B cell (primary cell): Measurements from ENCODE around the gene ZBED1. TPM values are rescaled to one million over a fixed set of nuclear protein-coding genes. Genes with fewer than 3 reads are reported as not detected.

Experiments used
- ATAC-seq: fragments of 200-7000 bp; cut with Tn5 transposase; one replicate; pipeline ENCODE4 v1.10.0; 2021; ENCODE audit warnings: low read depth, mild to moderate bottlenecking, moderate number of reproducible peaks, moderate library complexity
- CTCF ChIA-PET: fragments of 350-600 bp; sonication (Branson Sonifier 250); formaldehyde crosslinking; loops from one replicate; lab custom pipeline; 2021; ENCODE audit warnings: antibody characterized with exemption, inconsistent platforms; lab: Charles Lee
- POLR2A ChIA-PET: fragments of 350-600 bp; sonication (Branson Sonifier 250); formaldehyde crosslinking; loops from one replicate; lab custom pipeline; 2021; ENCODE audit warnings: antibody characterized with exemption; lab: Charles Lee
- DNase-seq: peaks from one replicate; pipeline ENCODE4 v3.0.0; 2013
- H2AFZ ChIP-seq: 2 replicates; pipeline ENCODE4 v1.6.1; 2012; ENCODE audit warnings: mild to moderate bottlenecking, low read depth, low read length; ENCODE audit not compliant: insufficient read depth, poor library complexity, severe bottlenecking
- H3K27ac ChIP-seq, 2 donors: 1 replicate in 1 of 2; 2 replicates in 1 of 2; pipeline ENCODE4 v1.5.1; 2012 to 2013; ENCODE audit warnings: low read length in 2 of 2, mild to moderate bottlenecking in 2 of 2, moderate library complexity in 1 of 2
- H3K27me3 ChIP-seq, 4 experiments: fragments of 200-600 bp in 1 of 4; sonication (generic) in 1 of 4; replicated peaks in 1 of 4; 1 replicate in 2 of 4; 2 replicates in 2 of 4; pipeline versions ENCODE4 v1.6.1 to v1.7.0; 2013 to 2016; ENCODE audit warnings: low read length in 3 of 4, mild to moderate bottlenecking in 2 of 4, mixed read lengths in 1 of 4, moderate library complexity in 1 of 4; ENCODE audit not compliant: insufficient read depth in 4 of 4, control insufficient read depth in 3 of 4; ENCODE audit errors: control extremely low read depth in 1 of 4
- H3K36me3 ChIP-seq, 2 experiments: replicated peaks in 1 of 2; 1 replicate in 1 of 2; 2 replicates in 1 of 2; pipeline versions ENCODE4 v1.6.1 to v1.7.1; 2013; ENCODE audit warnings: low read length in 1 of 2; ENCODE audit not compliant: insufficient read depth in 2 of 2, control insufficient read depth in 1 of 2; ENCODE audit errors: control extremely low read depth in 1 of 2, extremely low read depth in 1 of 2
- H3K4me1 ChIP-seq, 2 donors: fragments of 200-600 bp in 1 of 2; sonication (generic) in 1 of 2; 1 replicate in 1 of 2; 2 replicates in 1 of 2; pipeline versions ENCODE4 v1.5.1 to v1.6.1; 2013 to 2017; ENCODE audit warnings: low read length in 2 of 2; ENCODE audit not compliant: control insufficient read depth in 2 of 2, insufficient read depth in 2 of 2
- H3K4me2 ChIP-seq: replicated peaks from 2 replicates; pipeline ENCODE3; 2012; ENCODE audit warnings: mild to moderate bottlenecking, low read depth, low read length; ENCODE audit not compliant: poor library complexity, severe bottlenecking
- H3K4me3 ChIP-seq, 5 experiments: fragments of 200-600 bp in 1 of 5; sonication (generic) in 1 of 5; 1 replicate in 3 of 5; 2 replicates in 2 of 5; pipeline versions ENCODE4 v1.5.1 to v1.7.0; 2011 to 2016; ENCODE audit warnings: low read length in 4 of 5, mild to moderate bottlenecking in 4 of 5, low read depth in 2 of 5, control low read depth in 1 of 5, moderate library complexity in 1 of 5; ENCODE audit not compliant: insufficient read depth in 1 of 5; ENCODE audit errors: control extremely low read depth in 1 of 5, extremely low read depth in 1 of 5
- H3K79me2 ChIP-seq: fragments of 200-600 bp; sonication (generic); one replicate; pipeline ENCODE4 v1.6.0; 2016; ENCODE audit warnings: low read length; ENCODE audit not compliant: control insufficient read depth, insufficient read depth
- H3K9ac ChIP-seq: fragments of 200-600 bp; sonication (generic); 2 replicates; pipeline ENCODE4 v1.6.1; 2017; ENCODE audit warnings: mild to moderate bottlenecking, low read length, moderate library complexity
- H3K9me3 ChIP-seq, 3 donors: one replicate each; pipeline versions ENCODE4 v1.6.1 to v1.7.1; 2013; ENCODE audit warnings: low read length in 2 of 3; ENCODE audit not compliant: control insufficient read depth in 2 of 3, insufficient read depth in 1 of 3; ENCODE audit errors: control extremely low read depth in 1 of 3
- H4K20me1 ChIP-seq: 2 replicates; pipeline ENCODE4 v1.6.0; 2012; ENCODE audit warnings: mild to moderate bottlenecking, low read length; ENCODE audit not compliant: insufficient read depth, control insufficient read depth, poor library complexity, severe bottlenecking
- H3K27ac Mint-ChIP-seq: one replicate; pipeline ENCODE4 v1.8.0; 2021; ENCODE audit warnings: mixed read lengths
- H3K27me3 Mint-ChIP-seq: one replicate; pipeline ENCODE4 v1.8.0; 2021; ENCODE audit warnings: mixed read lengths
- H3K4me1 Mint-ChIP-seq: one replicate; pipeline ENCODE4 v1.8.0; 2021; ENCODE audit warnings: mixed read lengths
- H3K4me3 Mint-ChIP-seq: one replicate; pipeline ENCODE4 v1.8.0; 2021; ENCODE audit warnings: mixed read lengths
- H3K9me3 Mint-ChIP-seq: one replicate; pipeline ENCODE4 v1.8.0; 2022; ENCODE audit warnings: mixed read lengths; ENCODE audit not compliant: insufficient read depth
- CTCF ChIP-seq: fragments of 200-600 bp; IDR thresholded peaks from one replicate; pipeline ENCODE4 v1.8.0; 2022; ENCODE audit warnings: antibody characterized with exemption, mild to moderate bottlenecking
- EZH2 ChIP-seq: IDR thresholded peaks from 2 replicates; pipeline ENCODE4 v1.6.1; 2012; ENCODE audit warnings: borderline replicate concordance, low read depth, mild to moderate bottlenecking, moderate library complexity, low read length; ENCODE audit not compliant: insufficient read depth, poor library complexity, severe bottlenecking
- WGBS: methylation state at CpG from one replicate; pipeline ENCODE4 v1.1.5; 2013; ENCODE audit warnings: missing lambda C conversion rate; ENCODE audit not compliant: insufficient coverage; 5-methylcytosine and 5-hydroxymethylcytosine counted together
- intact Hi-C: fragments of 100-400 bp; cut with micrococcal nuclease; formaldehyde crosslinking; loops from one replicate; pipeline ENCODE4 v1.10.0; 2022
- polyA plus RNA-seq: library from polyadenylated mRNA; depleted of rRNA; stranded (reverse); fragments of >200 nt; gene quantifications from 2 replicates; pipeline ENCODE4 v1.2.3, GENCODE V29; 2012
- total RNA-seq, 2 donors: library from RNA; stranded (reverse); fragments of 120-200 nt in 1 of 2; gene quantifications; 1 replicate in 1 of 2; 2 replicates in 1 of 2; pipeline versions ENCODE4 v1.2.3 to v1.2.4, GENCODE V29; 2013 to 2022

The ZBED1 gene
- total and polyA plus RNA-seq, 2 donors (not counting 1 experiment from before 2014, with no cell fraction given) = 20.3 to 44.7 TPM

GRCh38 chrX:2469196-2469685 lies 31.5 kb downstream of the ZBED1 start:
- POLR2A ChIA-PET = no interaction called here
- intact Hi-C loops = no loop called here
- Histone ChIP-seq H3K4me2 (no peak overlapping the region), H3K27me3 (no peaks in the 10 kb centered on the region), H3K9ac (no peak overlapping the region), H3K79me2 (peaks cover 67% of the 10 kb centered on the region), H3K4me3 (no peak overlapping the region), H3K27ac (no peak overlapping the region), H3K4me1 (no peaks in the 10 kb centered on the region), H3K36me3 (no peaks in the 10 kb centered on the region), H2AFZ (no peak overlapping the region), H3K9me3 (peaks cover 0 to 13% (median 3%) of the 10 kb centered on the region in 3 donors), H4K20me1 (peaks cover 53% of the 10 kb centered on the region)
- TF ChIP-seq EZH2 (no peak), CTCF (no peak)
- no peak for ATAC-seq
- no peaks in the 10 kb centered on the region for H3K27me3 Mint-ChIP-seq
- no peaks in the 10 kb centered on the region for H3K4me1 Mint-ChIP-seq
- H3K4me3 Mint-ChIP-seq = no peak overlapping the region
- WGBS = 96% methylated on average over 22 of the region's 22 CpGs
- no peak for DNase-seq
- H3K9me3 Mint-ChIP-seq = no peaks in the 10 kb centered on the region
- H3K27ac Mint-ChIP-seq = no peak overlapping the region
- CTCF ChIA-PET = no interaction called here

- no peak overlapping the region for H3K4me2 ChIP-seq
- no peaks in the 10 kb centered on the region for H3K27me3 ChIP-seq
- WGBS = 98% methylated on average over 32 of the region's 32 CpGs
- H3K27ac ChIP-seq = no peak overlapping the region
- no peaks in the 10 kb centered on the region for H3K27me3 Mint-ChIP-seq
- H3K4me1 ChIP-seq = no peaks in the 10 kb centered on the region
- peaks cover 52% of the 10 kb centered on the region for H4K20me1 ChIP-seq
- CTCF ChIA-PET = no interaction called here
- no peak overlapping the region for H3K4me3 ChIP-seq
- peaks cover 69% of the 10 kb centered on the region for H3K79me2 ChIP-seq
- no peaks in the 10 kb centered on the region for H3K36me3 ChIP-seq
- H3K9me3 Mint-ChIP-seq = no peaks in the 10 kb centered on the region
- ATAC-seq (no peak), DNase-seq (no peak)
- POLR2A ChIA-PET = no interaction called here
- H3K9ac ChIP-seq = no peak overlapping the region
- no peak overlapping the region for H3K27ac Mint-ChIP-seq
- no peak overlapping the region for H2AFZ ChIP-seq
- H3K4me3 Mint-ChIP-seq = no peak overlapping the region
- TF ChIP-seq CTCF (no peak), EZH2 (no peak)
- H3K4me1 Mint-ChIP-seq = no peaks in the 10 kb centered on the region
- intact Hi-C loops = no loop called here
- peaks cover 0 to 13% (median 3%) of the 10 kb centered on the region in 3 donors for H3K9me3 ChIP-seq
Measured at GRCh38 chrX:2468261-2469195, 32.2 kb downstream of the ZBED1 start.
